A549 treated with Hydrocortisone at 1 μM for 4 hours (cell line): ENCODE results near the gene CRYGB. TPM values are rescaled to one million over a fixed set of nuclear protein-coding genes. Genes with fewer than 3 reads are reported as not detected.

Experiments
- total RNA-seq: library from RNA; stranded (reverse); fragments of 200-300 nt; extraction: Qiagen RNA extraction; gene quantifications from 5 replicates; pipeline ENCODE4 v1.2.3, GENCODE V29; 2022

The CRYGB gene
- total RNA-seq = not detected in 5 replicates

DNA sequence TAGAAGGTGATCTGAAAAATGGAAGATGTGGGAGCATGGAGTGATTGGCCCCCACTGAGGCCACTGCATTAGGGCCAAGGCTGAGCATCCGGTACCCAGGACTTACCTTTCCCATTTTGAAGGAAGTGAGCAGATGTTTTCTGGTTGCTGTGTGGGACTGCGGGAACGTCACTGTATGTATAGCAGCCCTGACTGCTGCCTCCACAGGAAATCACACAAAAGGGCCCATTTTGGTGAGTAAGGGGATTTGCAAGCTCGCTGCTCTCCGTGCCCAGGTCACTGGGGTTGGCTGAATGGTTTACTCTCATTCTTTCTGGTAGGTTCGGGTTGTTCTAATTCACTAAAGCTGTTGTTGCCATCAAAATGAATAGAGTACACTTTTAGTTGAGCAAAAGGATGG is at the start of gene CRYGB:
Gene CRYGB, minus strand, starts transcription at position 153 of the 400 bp plus-strand sequence. Its CDS starts 38 bp downstream, at position 115.

DNA sequence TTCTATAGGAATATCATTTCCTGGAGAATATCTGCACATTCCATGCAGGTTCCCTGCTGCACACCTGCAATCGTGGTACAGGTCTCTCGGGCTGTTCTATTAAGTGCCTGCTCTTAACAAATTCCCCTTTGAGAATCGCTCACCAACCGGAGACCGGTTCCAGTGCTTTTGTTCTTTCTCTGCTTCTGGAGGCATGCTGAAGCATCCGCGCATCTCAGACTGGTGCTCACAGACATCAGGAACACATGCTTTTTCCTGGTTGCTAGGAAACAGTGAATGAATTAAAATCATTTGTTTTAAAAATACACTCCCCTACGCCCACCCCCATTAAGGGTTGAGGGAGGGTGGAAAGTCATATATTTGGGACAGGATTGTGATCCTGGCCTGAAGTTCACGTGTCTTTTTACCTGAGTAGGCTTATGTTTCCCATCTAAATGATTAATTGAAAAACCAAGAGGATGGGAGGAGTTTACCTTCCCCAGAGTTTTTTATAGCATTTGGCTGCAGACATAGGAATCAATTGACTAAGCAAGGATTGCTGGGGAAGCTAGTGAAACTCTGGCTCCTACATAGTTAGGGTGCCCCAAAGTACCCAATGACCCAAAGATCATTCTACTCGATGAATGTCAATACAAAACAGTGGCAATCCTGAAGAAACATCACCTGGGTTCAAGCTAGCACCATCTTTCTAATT is 44.0 kb upstream of the CRYGB start, which contains the start of gene C2orf80:
Gene C2orf80, minus strand, starts transcription at position 221 of the 694 bp plus-strand sequence. CDS start 3,044 bp downstream, outside the sequence.

GRCh38 chr2:208163489-208163888 is 17.5 kb upstream of the CRYGB start, which contains the start of gene CRYGA:
TSS of gene CRYGA (minus strand) at chr2:208163589. CDS start at chr2:208163556, 33 bp downstream.

DNA sequence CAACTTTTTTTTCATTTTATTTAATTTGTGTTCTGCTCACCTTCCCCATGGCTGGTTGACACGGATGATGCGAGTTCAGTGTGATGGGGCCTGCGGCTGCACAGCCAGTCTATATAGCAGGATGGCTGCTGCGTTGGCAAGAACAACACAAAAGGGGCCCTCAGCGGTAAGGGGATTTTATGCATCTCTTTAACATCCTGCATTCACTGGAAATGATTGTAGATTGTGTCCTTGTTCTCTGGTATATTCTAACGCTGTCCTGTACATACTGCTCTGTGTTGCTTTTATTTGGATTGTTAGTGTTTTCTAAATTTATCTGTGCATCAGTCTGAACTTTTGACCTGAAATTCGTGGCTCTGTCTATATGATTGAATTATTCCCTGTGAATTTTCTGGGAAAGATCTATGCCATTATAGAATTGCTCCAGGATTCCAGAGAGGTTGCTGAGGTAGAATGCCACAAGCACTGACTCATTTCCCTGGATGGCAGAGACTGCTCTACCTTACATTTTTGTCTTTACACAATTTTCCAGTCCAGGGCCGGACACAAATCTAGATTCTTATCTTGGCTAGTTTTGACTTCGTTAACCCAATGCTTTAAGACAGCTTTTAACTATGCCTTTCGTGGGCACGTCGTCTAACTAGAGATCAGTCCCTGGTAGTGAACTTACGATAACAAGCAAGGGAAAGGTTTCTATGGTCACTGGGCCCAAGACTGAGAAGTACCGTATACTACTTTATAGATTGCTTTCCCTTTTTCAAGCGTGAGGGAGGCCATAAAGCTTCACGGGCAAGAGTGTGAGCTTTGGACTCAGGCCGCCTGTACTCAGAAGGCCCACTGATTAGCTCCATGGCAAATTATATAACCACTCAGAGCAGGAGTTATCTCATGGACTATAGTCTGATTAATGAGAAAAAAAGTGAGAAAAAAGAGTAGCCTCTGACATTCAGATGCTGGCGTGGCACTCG is 15.9 kb downstream of the CRYGB start, which contains the start of gene CRYGC:
Gene CRYGC, minus strand, starts transcription at position 85 of the 968 bp plus-strand sequence. Its CDS starts 36 bp downstream, at position 49.

GRCh38 chr2:208124013-208124715 is 21.8 kb downstream of the CRYGB start, which contains the start of gene CRYGD:
TSS of gene CRYGD (minus strand) at chr2:208124524. CDS start at chr2:208124473, 51 bp downstream.

Other genes starting within 250 kb of the CRYGB start
- 2.0 to 2.9 TPM (median 2.2 TPM) in 5 replicates for gene PLEKHM3, start 120.6 kb downstream of the CRYGB start, total RNA-seq
- gene CRYGD, start 21.6 kb downstream of the CRYGB start, total RNA-seq = not detected in 5 replicates
- gene CRYGC, start 16.3 kb downstream of the CRYGB start, total RNA-seq = not detected in 5 replicates
- gene CRYGA, start 17.4 kb upstream of the CRYGB start, total RNA-seq = not detected in 5 replicates
- gene C2orf80, start 43.9 kb upstream of the CRYGB start, total RNA-seq = not detected in 5 replicates
- gene IDH1, start 108.9 kb upstream of the CRYGB start, total RNA-seq = 73.0 to 94.9 TPM (median 81.4 TPM) in 5 replicates
- 4.2 to 8.0 TPM (median 6.3 TPM) in 5 replicates for gene PIKFYVE, start 120.1 kb upstream of the CRYGB start, total RNA-seq